ENCODE measurements around the gene LGALS4.
"Not testable (repeated sequence)": the region's sequence is repeated elsewhere in the genome, so short reads cannot be mapped to it uniquely, and the experiment has no call there.

The LGALS4 gene

DNA sequence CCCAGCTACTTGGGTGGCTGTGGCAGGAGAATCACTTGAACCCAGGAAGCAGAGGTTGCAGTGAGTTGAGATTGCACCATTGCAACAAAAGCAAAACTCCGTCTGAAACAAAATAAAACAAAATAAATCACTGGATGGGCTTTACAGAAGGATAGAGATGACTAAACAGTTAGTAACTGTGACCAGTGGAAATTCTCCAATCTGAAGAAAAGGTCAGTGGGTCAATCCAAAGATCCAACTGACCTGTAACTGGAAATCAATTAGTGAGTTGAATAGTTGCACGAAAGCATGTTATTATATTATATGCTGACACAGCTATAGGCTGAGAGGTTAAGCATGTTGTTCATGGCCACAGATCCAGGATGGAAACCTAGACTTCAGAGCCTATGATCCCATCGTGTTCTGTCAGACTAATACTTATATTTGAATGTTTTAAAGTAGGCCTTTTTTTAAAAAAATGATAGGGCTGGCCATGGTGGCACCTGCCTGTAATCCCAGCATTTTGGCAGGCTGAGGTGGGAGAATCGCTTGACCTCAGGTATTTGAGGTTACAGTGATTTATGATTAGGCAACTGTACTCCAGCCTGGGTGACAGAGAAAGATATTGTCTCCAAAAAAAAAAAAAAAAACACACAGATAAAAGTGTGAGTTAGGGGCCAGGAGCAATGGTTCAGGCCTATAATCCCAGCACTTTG is 17.4 kb upstream of the LGALS4 start:
- no peak for TF ChIP-seq ZNF8 (CRISPR knock-in tag; IDR thresholded peaks at IDR 0.05)
- TF ChIP-seq, protein P1, sequence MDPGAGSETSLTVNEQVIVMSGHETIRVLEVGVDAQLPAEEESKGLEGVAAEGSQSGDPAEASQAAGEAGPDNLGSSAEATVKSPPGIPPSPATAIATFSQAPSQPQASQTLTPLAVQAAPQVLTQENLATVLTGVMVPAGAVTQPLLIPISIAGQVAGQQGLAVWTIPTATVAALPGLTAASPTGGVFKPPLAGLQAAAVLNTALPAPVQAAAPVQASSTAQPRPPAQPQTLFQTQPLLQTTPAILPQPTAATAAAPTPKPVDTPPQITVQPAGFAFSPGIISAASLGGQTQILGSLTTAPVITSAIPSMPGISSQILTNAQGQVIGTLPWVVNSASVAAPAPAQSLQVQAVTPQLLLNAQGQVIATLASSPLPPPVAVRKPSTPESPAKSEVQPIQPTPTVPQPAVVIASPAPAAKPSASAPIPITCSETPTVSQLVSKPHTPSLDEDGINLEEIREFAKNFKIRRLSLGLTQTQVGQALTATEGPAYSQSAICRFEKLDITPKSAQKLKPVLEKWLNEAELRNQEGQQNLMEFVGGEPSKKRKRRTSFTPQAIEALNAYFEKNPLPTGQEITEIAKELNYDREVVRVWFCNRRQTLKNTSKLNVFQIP (CRISPR knock-in tag; IDR thresholded peaks at IDR 0.05; ENCODE audit: borderline replicate concordance, low read depth) = no peak
- TF ChIP-seq ZC3H10 (CRISPR knock-in tag; IDR thresholded peaks at IDR 0.05) = no peak
- no peak for TF ChIP-seq OSR1 (CRISPR knock-in tag; IDR thresholded peaks at IDR 0.05)
- no peak for TF ChIP-seq ARNTL (CRISPR knock-in tag; IDR thresholded peaks at IDR 0.05; ENCODE audit: borderline replicate concordance, low read depth)
- TF ChIP-seq PPARA (CRISPR knock-in tag; IDR thresholded peaks at IDR 0.05; ENCODE audit: borderline replicate concordance) = no peak
- no peak for TF ChIP-seq ZFP30 (CRISPR knock-in tag; IDR thresholded peaks at IDR 0.05)
- no peak for TF ChIP-seq ZNF565 (CRISPR knock-in tag; conservative IDR thresholded peaks at IDR 0.05; ENCODE audit: low read depth)
- no peak for TF ChIP-seq ZFP3 (CRISPR knock-in tag; IDR thresholded peaks at IDR 0.05)
- TF ChIP-seq SNAI2 (CRISPR knock-in tag; IDR thresholded peaks at IDR 0.05) = no peak
- no peak for TF ChIP-seq PATZ1 (CRISPR knock-in tag; IDR thresholded peaks at IDR 0.05; ENCODE audit: borderline replicate concordance)
- no peak for TF ChIP-seq RARB (CRISPR knock-in tag; IDR thresholded peaks at IDR 0.05)
- ATAC-seq = no peak

DNA sequence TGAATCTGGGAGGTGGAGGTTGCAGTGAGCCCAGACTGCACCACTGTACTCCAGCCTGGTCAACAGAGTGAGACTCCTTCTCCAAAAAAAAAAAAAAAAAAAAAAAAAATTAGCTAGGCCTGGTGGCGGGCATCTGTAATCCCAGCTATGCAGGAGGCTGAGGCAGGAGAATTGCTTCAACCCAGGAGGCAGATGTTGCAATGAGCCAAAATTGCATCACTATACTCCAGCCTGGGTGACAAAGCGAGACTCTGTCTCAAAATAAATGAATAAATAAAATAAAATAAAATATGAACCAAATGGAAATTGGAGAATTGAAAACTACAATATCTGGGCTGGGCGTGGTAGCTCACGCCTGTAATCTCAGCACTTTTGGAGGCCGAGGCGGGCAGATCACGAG is 16.5 kb upstream of the LGALS4 start:
- not testable (repeated sequence) for ATAC-seq

- TF ChIP-seq CSDC2 (CRISPR knock-in tag; IDR thresholded peaks at IDR 0.05) = no peak
- no peak for TF ChIP-seq ARNTL (CRISPR knock-in tag; IDR thresholded peaks at IDR 0.05; ENCODE audit: borderline replicate concordance, low read depth)
- no peak for TF ChIP-seq TSHZ2 (CRISPR knock-in tag; IDR thresholded peaks at IDR 0.05)
- no peak for TF ChIP-seq PPARA (CRISPR knock-in tag; IDR thresholded peaks at IDR 0.05; ENCODE audit: borderline replicate concordance)
- no peak for TF ChIP-seq ZFP3 (CRISPR knock-in tag; IDR thresholded peaks at IDR 0.05)
- no peak for TF ChIP-seq TOX (CRISPR knock-in tag; IDR thresholded peaks at IDR 0.05; ENCODE audit: borderline replicate concordance)
- TF ChIP-seq ZNF8 (CRISPR knock-in tag; IDR thresholded peaks at IDR 0.05) = no peak
- no peak for ATAC-seq
These were observed 14.3 kb upstream of the LGALS4 start for GRCh38 chr19:38826856-38827551.

GRCh38 chr19:38825936-38826335 is 13.2 kb upstream of the LGALS4 start:
- not testable (repeated sequence) for ATAC-seq

GRCh38 chr19:38821230-38821825 is 8.6 kb upstream of the LGALS4 start:
- ATAC-seq = not testable (repeated sequence)

- no peak for ATAC-seq
- TF ChIP-seq OSR1 (CRISPR knock-in tag; IDR thresholded peaks at IDR 0.05) (no peak), ISL1 (CRISPR knock-in tag; IDR thresholded peaks at IDR 0.05) (no peak), SNAI2 (CRISPR knock-in tag; IDR thresholded peaks at IDR 0.05) (no peak), ZNF8 (CRISPR knock-in tag; IDR thresholded peaks at IDR 0.05) (no peak), ESRRG (CRISPR knock-in tag; IDR thresholded peaks at IDR 0.05) (no peak), ZFP30 (CRISPR knock-in tag; IDR thresholded peaks at IDR 0.05) (no peak), ZC3H10 (CRISPR knock-in tag; IDR thresholded peaks at IDR 0.05) (no peak), CSDC2 (CRISPR knock-in tag; IDR thresholded peaks at IDR 0.05) (no peak), ZNF70 (CRISPR knock-in tag; IDR thresholded peaks at IDR 0.05) (no peak), GLIS3 (CRISPR knock-in tag; IDR thresholded peaks at IDR 0.05) (no peak), PATZ1 (CRISPR knock-in tag; IDR thresholded peaks at IDR 0.05; ENCODE audit: borderline replicate concordance) (no peak), ZFP3 (CRISPR knock-in tag; IDR thresholded peaks at IDR 0.05) (no peak), CREB5 (CRISPR knock-in tag; IDR thresholded peaks at IDR 0.05; ENCODE audit: low read depth) (no peak)
These were observed 6.6 kb upstream of the LGALS4 start for GRCh38 chr19:38819231-38819920.

Measured in SK-N-SH treated with all-trans-retinoic acid at 6 μM for 48 hours (cell line).